Astrocyte (in vitro differentiated cells and primary cell): ENCODE measurements around the gene MPO.

ENCODE experiments used
- EZH2 ChIP-seq: IDR thresholded peaks from 2 replicates; pipeline ENCODE4 v1.6.1; 2012; ENCODE audit warnings: mild to moderate bottlenecking, low read length, inconsistent platforms; ENCODE audit not compliant: insufficient read depth
- TF ChIP-seq, protein P1 (sequence below): IDR thresholded peaks from 2 replicates; pipeline ENCODE4 v1.5.1; 2011; ENCODE audit warnings: low read depth, mild to moderate bottlenecking, inconsistent platforms, low read length, moderate library complexity; ENCODE audit not compliant: insufficient read depth

GRCh38 chr17:58329810-58330537 lies 49.2 kb upstream of the MPO start:
- TF ChIP-seq, protein P1, sequence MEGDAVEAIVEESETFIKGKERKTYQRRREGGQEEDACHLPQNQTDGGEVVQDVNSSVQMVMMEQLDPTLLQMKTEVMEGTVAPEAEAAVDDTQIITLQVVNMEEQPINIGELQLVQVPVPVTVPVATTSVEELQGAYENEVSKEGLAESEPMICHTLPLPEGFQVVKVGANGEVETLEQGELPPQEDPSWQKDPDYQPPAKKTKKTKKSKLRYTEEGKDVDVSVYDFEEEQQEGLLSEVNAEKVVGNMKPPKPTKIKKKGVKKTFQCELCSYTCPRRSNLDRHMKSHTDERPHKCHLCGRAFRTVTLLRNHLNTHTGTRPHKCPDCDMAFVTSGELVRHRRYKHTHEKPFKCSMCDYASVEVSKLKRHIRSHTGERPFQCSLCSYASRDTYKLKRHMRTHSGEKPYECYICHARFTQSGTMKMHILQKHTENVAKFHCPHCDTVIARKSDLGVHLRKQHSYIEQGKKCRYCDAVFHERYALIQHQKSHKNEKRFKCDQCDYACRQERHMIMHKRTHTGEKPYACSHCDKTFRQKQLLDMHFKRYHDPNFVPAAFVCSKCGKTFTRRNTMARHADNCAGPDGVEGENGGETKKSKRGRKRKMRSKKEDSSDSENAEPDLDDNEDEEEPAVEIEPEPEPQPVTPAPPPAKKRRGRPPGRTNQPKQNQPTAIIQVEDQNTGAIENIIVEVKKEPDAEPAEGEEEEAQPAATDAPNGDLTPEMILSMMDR = no peak
- no peak for TF ChIP-seq EZH2
